Neural progenitor cell (in vitro differentiated cells): ENCODE results near the gene ADI1.

Source experiments
- EZH2 ChIP-seq: fragments of 200-600 bp; sonication (generic); IDR thresholded peaks from 2 replicates; pipeline ENCODE4 v1.6.1; 2017; ENCODE audit warnings: antibody characterized with exemption, mild to moderate bottlenecking, moderate library complexity
- TF ChIP-seq, protein P1 (sequence below): fragments of 200-600 bp; sonication (generic); IDR thresholded peaks from 2 replicates; pipeline ENCODE4 v1.5.1; 2017; ENCODE audit warnings: antibody characterized with exemption, mild to moderate bottlenecking

DNA sequence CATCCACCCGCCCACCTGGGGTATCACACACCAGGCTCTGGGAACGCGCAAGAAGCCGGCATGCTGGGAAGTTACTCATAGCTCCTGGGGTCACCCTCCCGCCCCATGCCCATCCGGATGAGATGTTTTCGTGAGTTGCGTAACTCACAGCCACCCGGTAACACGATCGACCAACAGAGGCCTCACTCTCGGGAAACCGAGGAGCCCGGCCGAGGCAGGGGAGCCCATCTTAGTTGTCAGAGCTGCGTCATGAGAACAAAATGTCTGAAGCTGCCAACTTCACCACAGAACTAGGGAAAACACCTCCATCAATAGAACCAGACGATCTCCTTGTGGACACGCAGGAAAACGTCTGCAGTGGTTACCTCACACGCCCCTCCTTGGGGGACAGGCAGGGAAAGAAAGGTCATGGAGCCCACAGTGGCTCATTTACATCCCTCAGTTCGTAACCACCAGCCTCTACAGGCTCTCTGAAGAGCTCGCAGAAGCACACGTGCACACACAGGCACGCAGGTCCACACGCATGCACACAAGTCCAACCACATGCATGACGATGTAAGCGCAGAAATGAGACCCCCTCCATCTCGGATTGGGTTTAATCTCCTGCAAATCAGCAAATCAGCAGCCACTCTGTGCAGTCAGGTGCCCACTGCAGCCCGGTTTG, 26.2 kb downstream of the ADI1 start:
- TF ChIP-seq, protein P1, sequence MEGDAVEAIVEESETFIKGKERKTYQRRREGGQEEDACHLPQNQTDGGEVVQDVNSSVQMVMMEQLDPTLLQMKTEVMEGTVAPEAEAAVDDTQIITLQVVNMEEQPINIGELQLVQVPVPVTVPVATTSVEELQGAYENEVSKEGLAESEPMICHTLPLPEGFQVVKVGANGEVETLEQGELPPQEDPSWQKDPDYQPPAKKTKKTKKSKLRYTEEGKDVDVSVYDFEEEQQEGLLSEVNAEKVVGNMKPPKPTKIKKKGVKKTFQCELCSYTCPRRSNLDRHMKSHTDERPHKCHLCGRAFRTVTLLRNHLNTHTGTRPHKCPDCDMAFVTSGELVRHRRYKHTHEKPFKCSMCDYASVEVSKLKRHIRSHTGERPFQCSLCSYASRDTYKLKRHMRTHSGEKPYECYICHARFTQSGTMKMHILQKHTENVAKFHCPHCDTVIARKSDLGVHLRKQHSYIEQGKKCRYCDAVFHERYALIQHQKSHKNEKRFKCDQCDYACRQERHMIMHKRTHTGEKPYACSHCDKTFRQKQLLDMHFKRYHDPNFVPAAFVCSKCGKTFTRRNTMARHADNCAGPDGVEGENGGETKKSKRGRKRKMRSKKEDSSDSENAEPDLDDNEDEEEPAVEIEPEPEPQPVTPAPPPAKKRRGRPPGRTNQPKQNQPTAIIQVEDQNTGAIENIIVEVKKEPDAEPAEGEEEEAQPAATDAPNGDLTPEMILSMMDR = no peak
- no peak for TF ChIP-seq EZH2
